T-helper 9 cell (primary cell): ENCODE results near the gene WWOX.

Experiments
- DNase-seq: peaks from one replicate; pipeline ENCODE4 v3.0.0-alpha.2; 2020

Gene WWOX

GRCh38 chr16:78830599-78830998 is 731.1 kb downstream of the WWOX start:
- DNase-seq: no peak

GRCh38 chr16:78832100-78832499 is 732.6 kb downstream of the WWOX start:
- DNase-seq: no peak

- no peak for DNase-seq
Measured at GRCh38 chr16:78836802-78837491, 737.5 kb downstream of the WWOX start.

- no peak for DNase-seq
Measured at GRCh38 chr16:78837706-78838105, 738.3 kb downstream of the WWOX start.

- DNase-seq: no peak
Measured at GRCh38 chr16:78838276-78838675, 738.8 kb downstream of the WWOX start.

- DNase-seq: no peak
Measured at GRCh38 chr16:78842950-78843349, 743.5 kb downstream of the WWOX start.

GRCh38 chr16:78843978-78844377 is 744.5 kb downstream of the WWOX start:
- DNase-seq: no peak

- DNase-seq: no peak
Measured at GRCh38 chr16:78844682-78845081, 745.2 kb downstream of the WWOX start.

- no peak for DNase-seq
Measured at GRCh38 chr16:78851266-78851665, 751.8 kb downstream of the WWOX start.

GRCh38 chr16:78852081-78852635 is 752.7 kb downstream of the WWOX start:
- no peak for DNase-seq

GRCh38 chr16:78862022-78862421 is 762.6 kb downstream of the WWOX start:
- DNase-seq: no peak

GRCh38 chr16:78866521-78866920 is 767.1 kb downstream of the WWOX start:
- no peak for DNase-seq

- no peak for DNase-seq
Measured at GRCh38 chr16:78869492-78869891, 770.0 kb downstream of the WWOX start.

- no peak for DNase-seq
Measured at GRCh38 chr16:78871241-78871640, 771.8 kb downstream of the WWOX start.

- no peak for DNase-seq
Measured at GRCh38 chr16:78876671-78877070, 777.2 kb downstream of the WWOX start.

- DNase-seq: no peak
Measured at GRCh38 chr16:78877114-78877655, 777.7 kb downstream of the WWOX start.

GRCh38 chr16:78878570-78878969 is 779.1 kb downstream of the WWOX start:
- no peak for DNase-seq

- DNase-seq: no peak
Measured at GRCh38 chr16:78879011-78879410, 779.6 kb downstream of the WWOX start.

GRCh38 chr16:78882150-78882549 is 782.7 kb downstream of the WWOX start:
- DNase-seq: no peak

GRCh38 chr16:78882751-78883150 is 783.3 kb downstream of the WWOX start:
- no peak for DNase-seq

- no peak for DNase-seq
Measured at GRCh38 chr16:78884204-78884603, 784.8 kb downstream of the WWOX start.

GRCh38 chr16:78889346-78889745 is 789.9 kb downstream of the WWOX start:
- DNase-seq: no peak

- no peak for DNase-seq
Measured at GRCh38 chr16:78890373-78890895, 791.0 kb downstream of the WWOX start.
